ENCODE results near the gene COX6A2. TPM values are rescaled to one million over a fixed set of nuclear protein-coding genes. Genes with fewer than 3 reads are reported as not detected.

Gene COX6A2
- total RNA-seq, 1 donor from 2014 or later: 16.3 TPM

GRCh38 chr16:31409433-31409832 lies 18.7 kb downstream of the COX6A2 start:
- no peak for DNase-seq

GRCh38 chr16:31407406-31407805 lies 20.8 kb downstream of the COX6A2 start:
- DNase-seq: no peak

- DNase-seq: no peak
Measured at GRCh38 chr16:31404353-31405064, 23.7 kb downstream of the COX6A2 start.

- DNase-seq: no peak
Measured at GRCh38 chr16:31403590-31404352, 24.4 kb downstream of the COX6A2 start.

GRCh38 chr16:31402687-31403086 lies 25.5 kb downstream of the COX6A2 start:
- no peak for DNase-seq

GRCh38 chr16:31401436-31401835 lies 26.7 kb downstream of the COX6A2 start:
- no peak for DNase-seq

GRCh38 chr16:31400191-31400590 lies 28.0 kb downstream of the COX6A2 start:
- DNase-seq: no peak

GRCh38 chr16:31397701-31398100 lies 30.5 kb downstream of the COX6A2 start:
- no peak for DNase-seq

GRCh38 chr16:31397096-31397660 lies 31.0 kb downstream of the COX6A2 start:
- DNase-seq: no peak

GRCh38 chr16:31395647-31396046 lies 32.5 kb downstream of the COX6A2 start:
- no peak for DNase-seq

GRCh38 chr16:31393056-31393455 lies 35.1 kb downstream of the COX6A2 start, which contains the start of gene ITGAD:
TSS of gene ITGAD (plus strand) at chr16:31393335. CDS start at chr16:31393361, 26 bp downstream.
- DNase-seq: no peak

- no peak for DNase-seq
Measured at GRCh38 chr16:31390504-31391041, 37.6 kb downstream of the COX6A2 start.

GRCh38 chr16:31388535-31388934 lies 39.6 kb downstream of the COX6A2 start:
- no peak for DNase-seq

GRCh38 chr16:31386157-31386984 lies 41.8 kb downstream of the COX6A2 start:
- DNase-seq: no peak

GRCh38 chr16:31385680-31386079 lies 42.5 kb downstream of the COX6A2 start:
- no peak for DNase-seq

GRCh38 chr16:31382485-31383161 lies 45.5 kb downstream of the COX6A2 start:
- no peak for DNase-seq

- no peak for DNase-seq
Measured at GRCh38 chr16:31380201-31380600, 48.0 kb downstream of the COX6A2 start.
